ENCODE measurements around the gene TUBB8.

GRCh38 chr10:86031-86430 lies 36.9 kb upstream of the TUBB8 start:
- TF ChIP-seq POLR2AphosphoS5 (IDR thresholded peaks at IDR 0.05) (no peak), CTCF (IDR thresholded peaks at IDR 0.05) (no peak)
